Ovary (tissue), 9 donors: ENCODE results near the gene KIF5B. TPM values are rescaled to one million over a fixed set of nuclear protein-coding genes. Genes with fewer than 3 reads are reported as not detected.
"Not testable (repeated sequence)": the region's sequence is repeated elsewhere in the genome, so short reads cannot be mapped to it uniquely, and the experiment has no call there.

Source experiments
- DNase-seq, 5 donors: peaks; one replicate each; pipeline ENCODE4 v3.0.0-alpha.2; 2019 to 2020
- H3K27ac ChIP-seq, 2 donors: fragments of 200-600 bp; one replicate each; pipeline versions ENCODE4 v1.5.1 to v1.8.0; 2019 to 2022
- H3K27me3 ChIP-seq: fragments of 200-600 bp; one replicate; pipeline ENCODE4 v1.8.0; 2022
- H3K36me3 ChIP-seq: fragments of 200-600 bp; sonication (generic); one replicate; pipeline ENCODE4 v1.5.1; 2019
- H3K4me1 ChIP-seq: one replicate; pipeline ENCODE4 v1.8.1; 2013; ENCODE audit warnings: mild to moderate bottlenecking, moderate library complexity; ENCODE audit not compliant: insufficient read depth
- H3K4me3 ChIP-seq: fragments of 200-600 bp; sonication (generic); one replicate; pipeline ENCODE4 v1.5.1; 2017
- H3K9me3 ChIP-seq, 2 donors: fragments of 200-600 bp in 1 of 2; sonication (generic) in 1 of 2; one replicate each; pipeline versions ENCODE4 v1.5.1 to v1.8.1; 2013 to 2019; ENCODE audit warnings: mild to moderate bottlenecking in 1 of 2, moderate library complexity in 1 of 2
- EP300 ChIP-seq: sonication (generic); formaldehyde crosslinking; IDR thresholded peaks from one replicate; pipeline ENCODE4 v1.6.1; 2017; ENCODE audit warnings: antibody characterized with exemption
- POLR2A ChIP-seq: fragments of 450-650 bp; IDR thresholded peaks from one replicate; pipeline ENCODE4 v1.6.1; 2017; ENCODE audit warnings: antibody characterized with exemption, mild to moderate bottlenecking, moderate library complexity
- WGBS, 3 donors: extraction: QIAGEN DNeasy Blood & Tissue Kit in 1 of 3; methylation state at CpG; one replicate each; pipeline versions ENCODE4 v1.1.5 to v1.1.7; 2013 to 2017; 5-methylcytosine and 5-hydroxymethylcytosine counted together
- intact Hi-C, 4 donors: fragments of 100-400 bp; cut with DNase I; formaldehyde crosslinking; loops; one replicate each; pipeline versions ENCODE4 v1.11.0 to v1.15.1; 2022 to 2023
- polyA plus RNA-seq, 2 donors: library from polyadenylated mRNA; stranded (reverse); fragments of 200-250 nt in 1 of 2; fragments of 350-450 nt in 1 of 2; fragmentation: Illumina TruSeq in 1 of 2; extraction: RNeasy Lipid Tissue Mini Kit (QIAGEN cat#74804) in 1 of 2; gene quantifications; one replicate each; pipeline ENCODE4 v1.2.3, GENCODE V29; 2013 to 2014
- total RNA-seq, 7 donors: library from RNA; depleted of rRNA in 2 of 7; stranded (reverse); fragments of >200 nt in 2 of 7; fragmentation: NEBNext Ultra II Directional in 3 of 7; extraction: Animal tissue kit (Norgen Biotek cat#: 25700) in 3 of 7; gene quantifications; one replicate each; pipeline versions ENCODE4 v1.1.0 to v1.2.4, GENCODE V29; 2016 to 2023
- TF ChIP-seq, protein P1 (sequence below), 3 donors: fragments of 450-650 bp in 2 of 3; fragments of 200-600 bp in 1 of 3; IDR thresholded peaks; one replicate each; pipeline versions ENCODE4 v1.5.1 to v1.8.0; 2016 to 2022; ENCODE audit warnings: antibody characterized with exemption in 3 of 3, mild to moderate bottlenecking in 1 of 3
- donor health status: DM: no; HTN: no; CAD: no; lungs with moderate emphysema.
- donor health status: DM: no; HTN: no; CAD: no.
- donor health status: Bipolar disorder and iron deficiency.
- donor health status: DM: yes; HTN: yes; CAD: no.
- donor health status: DM: no; HTN: no; CAD: no.
- donor health status: DM: yes; HTN: yes; CAD: no.

The KIF5B gene
- total and polyA plus RNA-seq, 9 donors, result 29.0 to 95.8 (median 62.3) TPM

DNA sequence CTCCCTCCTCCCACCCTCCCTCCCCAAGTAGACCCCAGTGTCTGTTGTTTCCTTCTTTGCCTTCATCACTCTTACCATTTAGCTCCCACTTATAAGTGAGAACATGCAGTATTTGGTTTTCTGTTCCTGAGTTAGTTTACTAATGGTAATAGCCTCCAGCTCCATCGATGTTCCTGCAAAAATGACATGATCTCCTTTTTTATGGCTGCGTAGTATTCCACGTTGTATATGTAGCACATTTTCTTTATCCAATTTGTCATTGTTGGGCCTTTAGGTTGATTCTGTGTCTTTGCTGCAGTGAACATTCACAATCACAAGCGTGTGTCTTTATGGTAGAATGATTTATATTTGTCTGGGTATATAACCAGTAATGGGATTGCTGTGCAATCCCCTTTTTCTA lies 75.8 kb downstream of the KIF5B start:
- Histone ChIP-seq H3K9me3 (no peaks in the 10 kb centered on the region), H3K4me3 (no peak overlapping the region), H3K36me3 (no peaks in the 10 kb centered on the region), H3K27me3 (no peaks in the 10 kb centered on the region), H3K27ac (no peak overlapping the region), H3K4me1 (no peaks in the 10 kb centered on the region)
- intact Hi-C loops, result loop anchor here in 1 of 4 donors (5.0 kb wide), 1 partner anchor 278 kb away; no protein-coding TSS in a partner anchor
- TF ChIP-seq, protein P1, sequence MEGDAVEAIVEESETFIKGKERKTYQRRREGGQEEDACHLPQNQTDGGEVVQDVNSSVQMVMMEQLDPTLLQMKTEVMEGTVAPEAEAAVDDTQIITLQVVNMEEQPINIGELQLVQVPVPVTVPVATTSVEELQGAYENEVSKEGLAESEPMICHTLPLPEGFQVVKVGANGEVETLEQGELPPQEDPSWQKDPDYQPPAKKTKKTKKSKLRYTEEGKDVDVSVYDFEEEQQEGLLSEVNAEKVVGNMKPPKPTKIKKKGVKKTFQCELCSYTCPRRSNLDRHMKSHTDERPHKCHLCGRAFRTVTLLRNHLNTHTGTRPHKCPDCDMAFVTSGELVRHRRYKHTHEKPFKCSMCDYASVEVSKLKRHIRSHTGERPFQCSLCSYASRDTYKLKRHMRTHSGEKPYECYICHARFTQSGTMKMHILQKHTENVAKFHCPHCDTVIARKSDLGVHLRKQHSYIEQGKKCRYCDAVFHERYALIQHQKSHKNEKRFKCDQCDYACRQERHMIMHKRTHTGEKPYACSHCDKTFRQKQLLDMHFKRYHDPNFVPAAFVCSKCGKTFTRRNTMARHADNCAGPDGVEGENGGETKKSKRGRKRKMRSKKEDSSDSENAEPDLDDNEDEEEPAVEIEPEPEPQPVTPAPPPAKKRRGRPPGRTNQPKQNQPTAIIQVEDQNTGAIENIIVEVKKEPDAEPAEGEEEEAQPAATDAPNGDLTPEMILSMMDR (IDR thresholded peaks at IDR 0.05), result no peak
- TF ChIP-seq EP300, result no peak
- no peak for TF ChIP-seq POLR2A
- no peak for DNase-seq
- WGBS, 3 donors, result 97 to 98% (median 97%) methylated on average over 4 of the region's 4 CpGs

DNA sequence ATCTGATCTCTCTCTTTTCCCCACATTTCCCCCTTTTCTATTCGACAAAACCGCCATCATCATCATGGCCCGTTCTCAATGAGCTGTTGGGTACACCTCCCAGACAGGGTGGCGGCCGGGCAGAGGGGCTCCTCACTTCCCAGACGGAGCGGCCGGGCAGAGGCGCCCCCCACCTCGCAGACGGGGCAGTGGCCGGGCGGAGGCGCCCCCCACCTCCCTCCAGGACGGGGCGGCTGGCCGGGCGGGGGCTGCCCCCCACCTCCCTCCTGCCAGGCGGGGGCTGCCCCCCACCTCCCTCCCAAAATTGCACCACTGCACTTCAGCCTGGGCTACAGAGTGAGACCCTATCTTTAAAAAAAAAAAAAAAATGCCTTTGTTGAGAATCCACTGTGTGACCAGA lies 77.2 kb downstream of the KIF5B start:
- 96 to 98% (median 98%) methylated on average over 16 to 19 of the region's 19 CpGs for WGBS, 3 donors
- H3K4me1 ChIP-seq, H3K36me3 ChIP-seq, intact Hi-C loops, H3K27ac ChIP-seq, H3K9me3 ChIP-seq, H3K4me3 ChIP-seq, H3K27me3 ChIP-seq, DNase-seq: not testable (repeated sequence)

DNA sequence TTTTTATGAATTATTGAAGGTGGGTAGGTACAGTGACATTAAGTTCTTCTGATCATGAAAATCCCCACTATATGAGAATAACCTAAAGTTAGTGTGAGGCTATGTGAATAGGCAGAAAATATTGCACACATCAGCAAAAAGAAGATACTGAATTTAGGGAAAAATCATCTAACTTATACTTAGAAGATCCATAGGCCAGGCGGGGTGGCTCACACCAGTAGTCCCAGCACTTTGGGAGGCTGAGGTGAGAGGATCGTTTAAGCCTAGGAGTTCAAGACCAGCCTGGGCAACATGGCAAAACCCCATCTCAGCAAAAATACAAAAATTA lies 78.1 kb downstream of the KIF5B start:
- TF ChIP-seq POLR2A (no peak), EP300 (no peak)
- TF ChIP-seq, protein P1 (IDR thresholded peaks at IDR 0.05), result no peak
- Histone ChIP-seq H3K27me3 (no peaks in the 10 kb centered on the region), H3K36me3 (no peaks in the 10 kb centered on the region), H3K9me3 (no peaks in the 10 kb centered on the region), H3K27ac (no peak overlapping the region), H3K4me1 (no peaks in the 10 kb centered on the region), H3K4me3 (no peak overlapping the region)
- intact Hi-C loops, result no loop called here
- 59 to 78% (median 70%) methylated on average over 2 of the region's 2 CpGs for WGBS, 3 donors
- DNase-seq, result no peak

DNA sequence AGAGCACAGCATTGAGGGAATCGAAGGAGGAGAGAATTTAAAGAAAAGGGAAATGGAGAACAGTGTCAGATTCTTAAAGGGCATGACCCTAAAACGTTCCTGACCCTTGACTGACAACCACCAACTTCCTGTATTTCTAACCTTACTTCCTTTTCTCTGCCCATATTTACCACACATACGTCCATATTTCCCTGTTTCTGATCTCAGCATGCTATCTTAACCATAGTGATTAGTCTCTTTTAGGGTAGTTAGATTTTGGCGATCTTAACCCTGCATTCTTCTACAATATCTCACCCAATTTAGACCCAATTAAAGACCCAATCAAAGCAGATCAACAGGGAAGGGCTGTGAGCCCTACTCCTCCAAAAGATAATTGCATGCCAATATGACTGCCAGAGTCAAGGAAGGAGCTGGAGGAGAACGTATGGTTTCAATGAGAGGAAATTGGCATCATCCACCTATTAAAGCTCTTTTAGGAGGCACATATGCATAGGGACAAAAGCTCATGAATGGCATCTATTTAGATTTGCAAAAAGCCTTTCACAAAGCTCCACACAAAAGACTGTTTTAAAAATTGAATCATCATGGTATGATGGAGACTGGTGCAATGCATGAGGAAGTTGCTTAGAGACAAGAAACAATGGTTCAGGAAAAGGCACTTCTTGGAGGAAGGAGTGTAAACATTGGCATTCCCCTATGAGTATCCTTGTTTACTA lies 78.6 kb downstream of the KIF5B start:
- 81 to 84% (median 84%) methylated on average over 5 of the region's 5 CpGs for WGBS, 3 donors
- intact Hi-C loops, result no loop called here
- Histone ChIP-seq H3K36me3 (no peaks in the 10 kb centered on the region), H3K4me3 (no peak overlapping the region), H3K27ac (no peak overlapping the region), H3K4me1 (no peaks in the 10 kb centered on the region), H3K27me3 (no peaks in the 10 kb centered on the region), H3K9me3 (no peaks in the 10 kb centered on the region)
- TF ChIP-seq POLR2A (no peak), EP300 (no peak)
- TF ChIP-seq, protein P1 (IDR thresholded peaks at IDR 0.05), result no peak
- no peak for DNase-seq

DNA sequence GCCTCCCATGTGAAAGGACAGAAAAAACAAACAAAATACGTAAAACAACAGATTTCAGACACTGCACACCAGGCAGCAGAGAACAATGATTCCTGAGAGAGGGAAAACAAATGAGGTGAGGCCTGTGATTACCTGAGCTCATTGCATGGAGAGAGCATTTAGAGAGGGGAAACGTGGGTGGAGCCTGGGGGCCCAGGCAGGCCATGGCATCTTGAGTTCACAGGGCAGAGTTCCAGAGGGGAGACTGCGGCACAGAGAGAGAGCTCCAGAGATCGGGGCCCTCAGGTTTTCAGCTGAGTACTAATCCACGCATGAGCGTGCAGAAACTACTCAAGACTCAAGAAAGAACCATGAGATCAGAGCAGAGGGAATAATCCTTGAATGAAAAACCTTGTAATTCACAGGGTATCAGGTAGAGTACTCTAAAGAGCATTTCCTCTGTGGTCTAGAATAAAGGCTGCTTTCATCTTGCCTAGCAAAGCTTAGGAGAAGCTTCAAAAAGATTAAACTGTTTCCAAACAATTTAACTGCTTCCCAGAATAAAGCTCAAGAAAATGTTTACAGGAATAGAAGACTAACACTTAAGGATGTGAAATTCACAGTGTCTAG lies 81.0 kb downstream of the KIF5B start:
- no peaks in the 10 kb centered on the region for H3K27me3 ChIP-seq
- H3K27ac ChIP-seq, result no peak overlapping the region
- intact Hi-C loops, result no loop called here
- H3K9me3 ChIP-seq, result no peaks in the 10 kb centered on the region
- TF ChIP-seq POLR2A (no peak), EP300 (no peak)
- TF ChIP-seq, protein P1 (IDR thresholded peaks at IDR 0.05), result no peak
- DNase-seq, result no peak
- no peaks in the 10 kb centered on the region for H3K4me1 ChIP-seq
- 87 to 95% (median 92%) methylated on average over 6 of the region's 6 CpGs for WGBS, 3 donors
- H3K36me3 ChIP-seq, result no peaks in the 10 kb centered on the region
- no peak overlapping the region for H3K4me3 ChIP-seq
